Testis (tissue), 3 donors: ENCODE results near the gene NCK1. TPM values are rescaled to one million over a fixed set of nuclear protein-coding genes. Genes with fewer than 3 reads are reported as not detected.

Experiments
- DNase-seq: peaks from one replicate; pipeline ENCODE4 v3.0.0-alpha.2; 2019
- H3K27ac ChIP-seq, 2 donors: fragments of 200-600 bp; sonication (generic); one replicate each; pipeline ENCODE4 v1.5.1; 2019
- H3K27me3 ChIP-seq: fragments of 200-600 bp; sonication (generic); one replicate; pipeline ENCODE4 v1.5.1; 2019
- H3K36me3 ChIP-seq: fragments of 200-600 bp; sonication (generic); one replicate; pipeline ENCODE4 v1.5.1; 2017; ENCODE audit warnings: low read depth; ENCODE audit errors: missing control alignments
- H3K4me1 ChIP-seq: fragments of 200-600 bp; sonication (generic); one replicate; pipeline ENCODE4 v1.5.1; 2019
- H3K4me3 ChIP-seq, 2 donors: fragments of 200-600 bp; sonication (generic); one replicate each; pipeline ENCODE4 v1.5.1; 2017 to 2019
- H3K9me3 ChIP-seq: fragments of 200-600 bp; sonication (generic); one replicate; pipeline ENCODE4 v1.5.1; 2017
- CTCF ChIP-seq, 3 experiments: fragments of 450-650 bp in 2 of 3; fragments of 200-600 bp in 1 of 3; sonication (generic) in 1 of 3; IDR thresholded peaks; one replicate each; pipeline ENCODE4 v1.5.1; 2016 to 2019; ENCODE audit warnings: antibody characterized with exemption in 3 of 3, mild to moderate bottlenecking in 2 of 3, moderate library complexity in 1 of 3
- POLR2A ChIP-seq: fragments of 450-650 bp; IDR thresholded peaks from one replicate; pipeline ENCODE4 v1.6.1; 2017; ENCODE audit warnings: antibody characterized with exemption, mild to moderate bottlenecking, moderate library complexity
- WGBS, 2 donors: methylation state at CpG; one replicate each; pipeline ENCODE4 v1.1.5; 2018; 5-methylcytosine and 5-hydroxymethylcytosine counted together
- intact Hi-C: fragments of 100-400 bp; cut with DNase I; formaldehyde crosslinking; loops from one replicate; pipeline ENCODE4 v1.15.1; 2023; ENCODE audit warnings: low total_unique reads
- polyA plus RNA-seq: library from polyadenylated mRNA; stranded (reverse); fragments of 350-450 nt; fragmentation: Illumina TruSeq; extraction: RNeasy Lipid Tissue Mini Kit (QIAGEN cat#74804); gene quantifications from one replicate; pipeline ENCODE4 v1.2.3, GENCODE V29; 2014; ENCODE audit warnings: low read depth, low replicate concordance; ENCODE audit not compliant: insufficient read depth
- total RNA-seq, 2 donors: library from RNA; depleted of rRNA; stranded (reverse); fragments of >200 nt; gene quantifications; one replicate each; pipeline ENCODE4 v1.2.3, GENCODE V29; 2016

NCK1 gene
- total and polyA plus RNA-seq, 3 donors from 2014 or later: 31.1 to 45.0 (median 42.7) TPM

GRCh38 chr3:136938334-136938733, 76.3 kb downstream of the NCK1 start:
- Histone ChIP-seq H3K9me3 (no peaks in the 10 kb centered on the region), H3K27me3 (no peaks in the 10 kb centered on the region), H3K4me1 (no peaks in the 10 kb centered on the region), H3K4me3 (no peak overlapping the region), H3K27ac (no peak overlapping the region), H3K36me3 (no peaks in the 10 kb centered on the region)
- intact Hi-C loops: no loop called here
- no peak for TF ChIP-seq CTCF (IDR thresholded peaks at IDR 0.05)
- TF ChIP-seq POLR2A: no peak
- no peak for DNase-seq

- H3K27me3 ChIP-seq: no peaks in the 10 kb centered on the region
- 82 to 85% methylated on average over 1 of the region's 1 CpG for WGBS, 2 donors
- H3K36me3 ChIP-seq: no peaks in the 10 kb centered on the region
- no peaks in the 10 kb centered on the region for H3K4me1 ChIP-seq
- no peak for TF ChIP-seq POLR2A
- DNase-seq: no peak
- no peak overlapping the region for H3K4me3 ChIP-seq
- H3K9me3 ChIP-seq: no peaks in the 10 kb centered on the region
- intact Hi-C loops: no loop called here
- no peak overlapping the region for H3K27ac ChIP-seq
These were observed 77.5 kb downstream of the NCK1 start for GRCh38 chr3:136939489-136939888.

- no peak for TF ChIP-seq CTCF (IDR thresholded peaks at IDR 0.05)
- no peak for TF ChIP-seq POLR2A
- H3K4me3 ChIP-seq: no peak overlapping the region
- no peak for DNase-seq
- intact Hi-C loops: no loop called here
- no peaks in the 10 kb centered on the region for H3K27me3 ChIP-seq
- no peaks in the 10 kb centered on the region for H3K9me3 ChIP-seq
- 91 to 94% methylated on average over 1 of the region's 1 CpG for WGBS, 2 donors
- H3K4me1 ChIP-seq: no peaks in the 10 kb centered on the region
- no peaks in the 10 kb centered on the region for H3K36me3 ChIP-seq
- H3K27ac ChIP-seq: no peak overlapping the region
These were observed 80.8 kb downstream of the NCK1 start for GRCh38 chr3:136942803-136943202.

- DNase-seq: no peak
- no peak overlapping the region for H3K27ac ChIP-seq
- no peaks in the 10 kb centered on the region for H3K9me3 ChIP-seq
- intact Hi-C loops: no loop called here
- H3K36me3 ChIP-seq: no peaks in the 10 kb centered on the region
- no peaks in the 10 kb centered on the region for H3K4me1 ChIP-seq
- H3K27me3 ChIP-seq: no peaks in the 10 kb centered on the region
- H3K4me3 ChIP-seq: no peak overlapping the region
- WGBS, 2 donors: 74 to 77% methylated on average over 3 of the region's 3 CpGs
- TF ChIP-seq CTCF (IDR thresholded peaks at IDR 0.05) (no peak), POLR2A (no peak)
These were observed 81.4 kb downstream of the NCK1 start for GRCh38 chr3:136943436-136943835.

GRCh38 chr3:136946978-136947377, 85.0 kb downstream of the NCK1 start:
- TF ChIP-seq POLR2A (no peak), CTCF (IDR thresholded peaks at IDR 0.05) (no peak)
- no peaks in the 10 kb centered on the region for H3K27me3 ChIP-seq
- no peak overlapping the region for H3K27ac ChIP-seq
- no peaks in the 10 kb centered on the region for H3K9me3 ChIP-seq
- peaks cover 9% of the 10 kb centered on the region for H3K4me1 ChIP-seq
- DNase-seq: no peak
- H3K4me3 ChIP-seq: no peak overlapping the region
- intact Hi-C loops: no loop called here
- no peaks in the 10 kb centered on the region for H3K36me3 ChIP-seq
- WGBS, 2 donors: 94 to 100% methylated on average over 1 of the region's 1 CpG
